Osteoblast (primary cell): Measurements from ENCODE around the gene UBXN1. TPM values are rescaled to one million over a fixed set of nuclear protein-coding genes. Genes with fewer than 3 reads are reported as not detected.

Experiments
- DNase-seq: peaks from one replicate; pipeline ENCODE4 v3.0.0; 2011; ENCODE audit warnings: low spot score, mixed read lengths; ENCODE audit not compliant: insufficient read length; ENCODE audit errors: missing footprints
- H2AFZ ChIP-seq: 2 replicates; pipeline ENCODE4 v1.6.0; 2011; ENCODE audit warnings: mild to moderate bottlenecking, low read length
- H3K27ac ChIP-seq: 2 replicates; pipeline ENCODE4 v1.5.1; 2011; ENCODE audit warnings: mild to moderate bottlenecking, low read depth, low read length, moderate library complexity
- H3K27me3 ChIP-seq: 2 replicates; pipeline ENCODE4 v1.6.0; 2012; ENCODE audit warnings: mild to moderate bottlenecking, control low read depth, inconsistent platforms, low read length, moderate library complexity; ENCODE audit not compliant: insufficient read depth
- H3K36me3 ChIP-seq: 2 replicates; pipeline ENCODE4 v1.5.1; 2011; ENCODE audit warnings: mild to moderate bottlenecking, low read length, control low read depth, moderate library complexity; ENCODE audit not compliant: insufficient read depth
- H3K4me1 ChIP-seq: 2 replicates; pipeline ENCODE4 v1.5.1; 2011; ENCODE audit warnings: mild to moderate bottlenecking, low read length, control low read depth, moderate library complexity; ENCODE audit not compliant: insufficient read depth
- H3K4me2 ChIP-seq: 2 replicates; pipeline ENCODE4 v1.6.0; 2011; ENCODE audit warnings: mild to moderate bottlenecking, low read length; ENCODE audit not compliant: insufficient read depth
- H3K4me3 ChIP-seq: fragments of 200-600 bp; sonication (generic); 3 replicates; pipeline ENCODE4 v1.5.1; 2012; ENCODE audit warnings: mild to moderate bottlenecking, low read length, inconsistent platforms; ENCODE audit not compliant: insufficient read depth
- H3K79me2 ChIP-seq: 2 replicates; pipeline ENCODE4 v1.6.0; 2012; ENCODE audit warnings: mild to moderate bottlenecking, low read length, control low read depth, inconsistent platforms; ENCODE audit not compliant: insufficient read depth
- H3K9me3 ChIP-seq: 2 replicates; pipeline ENCODE4 v1.5.1; 2011; ENCODE audit warnings: low read depth, low read length, control low read depth
- H4K20me1 ChIP-seq: 2 replicates; pipeline ENCODE4 v1.6.0; 2012; ENCODE audit warnings: mild to moderate bottlenecking, low read length, control low read depth; ENCODE audit not compliant: insufficient read depth
- total RNA-seq: library from RNA; depleted of rRNA; stranded (reverse); fragments of >200 nt; gene quantifications from 2 replicates; pipeline ENCODE4 v1.2.3, GENCODE V29; 2012
- TF ChIP-seq, protein P1 (sequence below): IDR thresholded peaks from 2 replicates; pipeline ENCODE4 v1.5.1; 2011; ENCODE audit warnings: mild to moderate bottlenecking, low read depth, low read length, moderate library complexity; ENCODE audit errors: extremely low read depth

The UBXN1 gene
- total RNA-seq: 98.1 and 107 TPM in 2 replicates

DNA sequence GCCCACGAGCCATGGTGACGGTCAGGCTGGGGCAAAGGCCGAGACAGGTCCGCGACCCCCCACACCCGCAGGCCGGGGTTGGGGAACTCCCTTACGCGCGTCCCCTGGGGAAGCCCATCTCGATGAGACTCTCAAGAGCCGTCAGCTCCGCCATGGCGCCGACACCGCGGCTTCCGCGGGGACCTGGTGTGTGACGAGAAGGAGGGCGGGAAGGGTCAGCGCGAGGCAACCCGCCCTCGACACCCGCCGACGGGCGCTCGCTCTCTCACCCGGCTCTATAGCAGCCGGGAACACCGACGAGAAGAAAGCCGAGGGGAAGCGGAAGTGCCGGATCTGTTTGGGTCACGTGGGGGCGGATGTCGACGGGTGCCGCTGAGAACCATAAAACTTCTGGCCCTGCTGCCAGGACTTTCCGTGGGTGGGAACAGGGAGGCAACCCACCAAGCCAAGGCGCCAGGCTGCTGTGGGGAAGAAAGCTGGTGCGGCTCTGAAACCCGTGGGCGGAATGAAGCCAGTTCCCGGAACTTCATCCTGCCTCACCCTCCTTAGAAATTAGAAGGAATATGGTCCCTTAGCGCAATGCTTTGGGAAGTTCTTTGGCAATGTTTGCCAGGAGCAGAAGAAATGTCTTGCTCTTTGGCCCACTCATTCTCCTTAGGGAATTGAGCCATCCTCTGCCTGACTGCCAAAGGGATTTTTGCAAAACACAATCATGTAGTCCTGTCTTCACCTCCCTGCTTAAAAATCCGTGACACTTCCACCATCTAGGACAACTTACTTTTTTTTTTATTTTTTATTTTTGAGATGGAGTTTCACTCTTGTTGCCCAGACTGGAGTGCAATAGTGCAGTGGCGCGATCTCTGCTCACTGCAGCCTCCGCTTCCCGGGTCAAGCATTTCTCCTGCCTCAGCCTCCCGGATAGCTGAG lies at the start of gene UBXN1:
TSS of gene UBXN1 (minus strand) at position 304 of the 927 bp plus-strand sequence. CDS start at position 154, 150 bp downstream.
- TF ChIP-seq, protein P1, sequence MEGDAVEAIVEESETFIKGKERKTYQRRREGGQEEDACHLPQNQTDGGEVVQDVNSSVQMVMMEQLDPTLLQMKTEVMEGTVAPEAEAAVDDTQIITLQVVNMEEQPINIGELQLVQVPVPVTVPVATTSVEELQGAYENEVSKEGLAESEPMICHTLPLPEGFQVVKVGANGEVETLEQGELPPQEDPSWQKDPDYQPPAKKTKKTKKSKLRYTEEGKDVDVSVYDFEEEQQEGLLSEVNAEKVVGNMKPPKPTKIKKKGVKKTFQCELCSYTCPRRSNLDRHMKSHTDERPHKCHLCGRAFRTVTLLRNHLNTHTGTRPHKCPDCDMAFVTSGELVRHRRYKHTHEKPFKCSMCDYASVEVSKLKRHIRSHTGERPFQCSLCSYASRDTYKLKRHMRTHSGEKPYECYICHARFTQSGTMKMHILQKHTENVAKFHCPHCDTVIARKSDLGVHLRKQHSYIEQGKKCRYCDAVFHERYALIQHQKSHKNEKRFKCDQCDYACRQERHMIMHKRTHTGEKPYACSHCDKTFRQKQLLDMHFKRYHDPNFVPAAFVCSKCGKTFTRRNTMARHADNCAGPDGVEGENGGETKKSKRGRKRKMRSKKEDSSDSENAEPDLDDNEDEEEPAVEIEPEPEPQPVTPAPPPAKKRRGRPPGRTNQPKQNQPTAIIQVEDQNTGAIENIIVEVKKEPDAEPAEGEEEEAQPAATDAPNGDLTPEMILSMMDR: no peak
- Histone ChIP-seq H2AFZ (peak within 1 kb of the TSS; percentile 81), H3K9me3 (no peaks in the 10 kb centered on the region), H3K27ac (peak within 1 kb of the TSS; percentile 84), H3K4me3 (peak within 1 kb of the TSS; percentile 83), H3K4me1 (peaks cover 23% of the 10 kb centered on the region), H4K20me1 (no peaks in the 10 kb centered on the region), H3K4me2 (peak within 1 kb of the TSS; percentile 86), H3K27me3 (no peaks in the 10 kb centered on the region), H3K36me3 (peaks cover 26% of the 10 kb centered on the region), H3K79me2 (peaks cover 32% of the 10 kb centered on the region)
- DNase-seq: peak; percentile 97

- H3K36me3 ChIP-seq: peaks cover 16% of the 10 kb centered on the region
- H3K79me2 ChIP-seq: peaks cover 76% of the 10 kb centered on the region
- DNase-seq: peak; percentile 91
- peak within 1 kb of the TSS; percentile 98 for H3K4me3 ChIP-seq
- H3K9me3 ChIP-seq: no peaks in the 10 kb centered on the region
- H3K27ac ChIP-seq: peak within 1 kb of the TSS; percentile 87
- no peaks in the 10 kb centered on the region for H3K27me3 ChIP-seq
- TF ChIP-seq, protein P1: no peak
- H4K20me1 ChIP-seq: peaks cover 36% of the 10 kb centered on the region
- H2AFZ ChIP-seq: peak within 1 kb of the TSS; percentile 97
- peak within 1 kb of the TSS; percentile 87 for H3K4me2 ChIP-seq
- H3K4me1 ChIP-seq: peaks cover 19% of the 10 kb centered on the region
Observed at GRCh38 chr11:62728171-62728988, 49.5 kb upstream of the UBXN1 start, which contains the start of gene TTC9C. TSS of gene TTC9C (plus strand) at chr11:62728486. CDS start at chr11:62728849, 363 bp downstream.

DNA sequence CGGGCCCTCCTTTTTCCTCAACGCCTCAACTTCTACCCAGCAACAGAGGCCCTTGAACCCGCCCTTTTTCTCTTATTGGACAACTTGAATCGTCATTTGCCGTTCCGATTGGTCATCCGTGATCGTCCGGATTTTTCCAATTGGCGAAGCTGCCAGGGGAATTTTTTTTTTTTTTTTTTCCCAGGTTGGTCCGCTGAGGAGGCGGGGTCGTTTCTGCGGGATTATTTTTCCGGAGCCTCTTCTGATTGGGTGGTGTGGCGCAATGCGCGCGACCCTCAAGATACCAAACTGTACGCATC lies 48.9 kb upstream of the UBXN1 start:
- Histone ChIP-seq H3K27me3 (no peaks in the 10 kb centered on the region), H3K9me3 (no peaks in the 10 kb centered on the region), H4K20me1 (peaks cover 33% of the 10 kb centered on the region), H3K36me3 (peaks cover 17% of the 10 kb centered on the region), H3K4me2 (peak overlapping the region; percentile 87), H3K27ac (peak overlapping the region; percentile 87), H3K4me1 (peaks cover 19% of the 10 kb centered on the region), H2AFZ (peak overlapping the region; percentile 97), H3K4me3 (peak overlapping the region; percentile 98), H3K79me2 (peaks cover 76% of the 10 kb centered on the region)
- TF ChIP-seq, protein P1: no peak
- DNase-seq: peak; percentile 98
